Endometrium (tissue), 2 donors: ENCODE results near the gene RALGAPA1.
"Not testable (repeated sequence)": the region's sequence is repeated elsewhere in the genome, so short reads cannot be mapped to it uniquely, and the experiment has no call there.

ENCODE experiments used
- FAIRE-seq: peaks from 2 replicates; lab custom pipeline; 2012; peaks lifted over from hg19 to GRCh38; lab: Jason Lieb, UNC
- donor health status: control.
- donor health status: control.

The RALGAPA1 gene

DNA sequence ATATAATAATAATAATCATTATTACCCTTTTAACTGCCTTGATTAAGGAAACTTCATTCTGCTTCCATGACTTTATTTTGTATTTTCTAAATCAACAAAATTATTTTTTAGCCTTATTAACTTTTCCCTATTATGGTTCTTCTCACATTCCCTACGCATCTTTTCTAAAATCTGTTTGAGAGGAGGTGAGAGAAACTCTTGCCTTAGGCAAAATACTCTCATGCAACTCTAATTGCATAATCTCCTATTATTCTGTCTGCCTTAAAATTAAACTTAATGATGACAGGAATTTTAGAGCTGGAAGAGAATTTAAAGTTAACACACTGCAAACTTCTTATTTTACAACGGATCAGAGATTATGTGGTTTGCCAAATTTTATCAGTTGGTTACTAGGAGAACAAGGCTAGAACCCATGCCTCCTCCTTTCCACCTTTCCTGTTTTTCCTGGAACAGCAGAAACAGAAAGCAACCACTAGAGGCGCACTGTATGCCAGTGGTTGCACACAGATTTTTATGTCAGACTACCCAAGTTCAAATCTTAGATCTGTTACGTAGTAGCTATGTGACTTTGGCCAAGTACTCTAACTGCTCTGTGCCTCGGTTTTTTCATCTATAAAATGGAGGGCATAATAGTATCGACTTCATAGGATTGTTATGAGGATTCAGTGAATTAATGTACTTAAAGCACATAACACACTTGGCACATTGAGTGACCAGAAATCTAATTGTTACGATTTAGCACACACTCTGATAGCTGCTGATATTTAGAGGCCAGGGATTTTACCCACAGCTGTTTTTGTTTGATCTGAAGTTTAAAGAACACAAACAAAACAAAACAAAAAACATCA, 12.7 kb upstream of the RALGAPA1 start:
- no peak for FAIRE-seq

DNA sequence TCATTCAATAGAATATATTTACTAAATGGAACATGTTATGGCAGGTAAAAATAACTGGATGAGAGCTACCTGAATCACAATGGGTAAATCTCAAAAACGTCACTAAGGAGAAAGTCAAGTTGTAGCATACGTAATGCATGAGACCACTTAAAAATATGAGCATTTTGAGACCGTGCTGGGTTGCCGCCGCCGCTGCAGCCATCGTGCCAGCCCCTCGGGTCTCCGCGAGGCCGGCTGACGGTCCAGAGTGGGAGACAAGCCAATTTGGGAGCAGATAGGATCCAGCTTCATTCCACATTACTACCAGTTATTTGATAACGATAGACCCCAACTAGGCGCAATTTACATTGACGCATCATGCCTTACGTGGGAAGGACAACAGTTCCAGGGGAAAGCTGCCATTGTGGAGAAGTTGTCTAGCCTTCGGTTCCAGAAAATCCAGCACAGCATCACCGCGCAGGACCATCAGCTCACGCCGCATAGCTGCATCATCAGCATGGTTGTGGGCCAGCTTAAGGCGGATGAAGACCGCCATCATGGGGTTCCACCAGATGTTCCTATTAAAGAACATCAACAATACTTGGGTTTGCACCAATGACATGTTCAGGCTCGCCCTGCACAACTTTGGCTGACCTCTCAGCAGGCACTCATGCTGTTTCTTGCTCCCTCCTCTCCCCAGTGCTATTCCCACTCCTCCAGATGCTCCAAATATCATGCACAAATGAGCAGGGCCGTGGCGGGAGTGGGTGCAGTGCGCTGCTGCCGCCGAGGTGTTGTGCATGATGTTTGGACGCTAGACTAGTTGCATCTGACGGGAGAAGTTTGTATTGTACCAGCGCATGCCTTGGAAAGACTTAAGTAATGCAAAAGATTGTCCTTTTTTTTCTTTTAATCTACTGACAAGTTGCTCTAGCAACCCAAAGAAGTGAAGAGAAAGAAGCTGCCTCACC, 10.8 kb upstream of the RALGAPA1 start:
- FAIRE-seq = no peak

DNA sequence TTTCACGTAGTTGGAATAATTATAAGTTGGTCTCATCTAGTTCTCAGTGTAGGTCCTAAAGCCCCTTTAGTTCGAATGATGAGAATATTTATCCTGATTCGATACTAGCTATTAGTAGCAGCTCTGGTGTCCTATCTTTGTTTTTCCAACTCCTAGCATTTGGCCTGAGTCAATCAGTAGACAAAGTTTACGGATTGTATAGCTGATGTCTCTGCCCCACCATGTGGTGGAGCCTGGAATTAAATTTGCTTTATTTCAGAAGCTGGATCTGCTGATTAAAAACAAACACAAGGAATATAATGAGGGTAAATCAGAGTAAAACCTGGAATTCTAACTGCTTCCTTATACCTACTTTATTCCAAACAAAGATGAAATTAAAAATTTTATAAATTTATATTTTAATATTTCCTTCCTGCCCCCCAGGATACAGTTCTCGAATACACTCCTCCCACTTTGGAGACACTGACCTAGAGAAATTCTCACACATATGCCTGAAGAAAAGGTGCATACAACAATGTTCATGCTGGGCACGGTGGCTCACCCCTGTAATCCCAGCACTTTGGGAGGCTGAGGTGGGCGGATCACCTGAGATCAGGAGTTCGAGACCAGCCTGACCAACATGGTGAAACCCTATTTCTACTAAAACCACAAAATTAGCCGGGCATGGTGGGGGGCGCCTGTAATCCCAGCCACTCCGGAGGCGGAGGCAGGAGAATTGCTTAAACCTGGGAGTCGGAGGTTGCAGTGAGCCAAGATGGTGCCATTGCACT, 9.4 kb upstream of the RALGAPA1 start:
- FAIRE-seq = no peak

DNA sequence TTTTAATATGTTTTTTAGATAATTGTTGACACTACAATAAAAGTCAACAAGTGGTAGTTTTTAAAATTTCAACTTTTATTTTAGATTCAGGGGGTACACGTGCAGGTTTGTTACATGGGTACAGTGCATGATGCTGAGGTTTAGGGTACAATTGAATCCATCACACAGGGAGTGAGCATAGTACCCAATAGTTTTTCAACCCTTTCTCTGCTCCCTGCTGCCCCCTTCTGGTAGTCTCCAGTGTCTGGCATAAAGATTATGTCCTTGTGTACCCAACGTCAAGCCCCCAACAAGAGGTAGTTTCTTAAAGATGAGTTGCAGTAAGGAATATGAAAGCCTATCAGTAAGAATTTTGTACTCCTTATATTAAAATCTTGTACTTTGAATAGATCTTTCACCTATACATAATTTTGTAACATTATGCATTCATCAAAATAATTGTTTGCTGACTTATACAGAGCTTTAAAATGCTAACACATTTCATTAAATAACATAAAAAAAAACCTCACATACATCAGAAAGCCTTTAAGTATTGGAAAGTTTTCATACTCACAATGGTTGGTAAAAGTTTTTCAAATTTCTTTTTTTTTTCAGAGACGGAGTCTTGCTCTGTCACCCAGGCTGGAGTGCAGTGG, 5.4 kb upstream of the RALGAPA1 start:
- FAIRE-seq = no peak

DNA sequence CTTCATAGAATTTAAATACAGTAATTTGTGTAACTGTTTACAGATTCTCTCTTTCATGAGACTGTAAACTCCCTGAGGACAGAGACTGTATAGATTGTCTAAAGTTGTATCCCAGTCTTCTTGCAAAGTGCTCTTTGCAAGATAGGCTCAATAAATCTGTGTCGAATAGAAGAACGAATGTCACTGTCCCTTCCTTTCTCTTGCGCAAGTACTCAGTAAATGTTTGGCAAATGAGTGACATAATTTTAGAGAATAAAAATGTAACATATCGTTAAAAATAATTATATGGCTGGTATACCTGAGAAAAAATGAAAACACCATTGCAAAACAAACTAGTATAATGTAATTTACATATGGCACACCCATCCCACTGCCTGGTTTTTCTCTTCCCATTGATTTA, 1.9 kb upstream of the RALGAPA1 start:
- FAIRE-seq = no peak

DNA sequence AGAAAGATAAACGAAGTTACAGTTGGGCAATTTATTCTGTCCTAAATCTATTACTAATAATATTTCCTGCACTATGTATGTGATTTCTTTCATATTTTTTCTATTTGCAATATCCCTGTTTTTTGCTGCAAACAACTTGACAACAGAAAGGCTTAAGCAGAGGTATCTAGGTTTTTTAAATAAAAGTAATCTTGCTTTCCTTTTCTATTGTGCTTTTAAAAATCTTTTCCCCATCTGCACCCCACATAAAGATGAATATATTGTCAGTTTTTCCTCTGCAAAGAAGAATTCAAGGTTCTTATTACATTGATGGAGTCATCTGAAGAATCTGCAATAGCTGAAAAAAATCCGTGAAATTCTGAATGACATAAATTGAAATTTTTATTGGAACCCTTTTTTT, 502 bp upstream of the RALGAPA1 start:
- FAIRE-seq = no peak

DNA sequence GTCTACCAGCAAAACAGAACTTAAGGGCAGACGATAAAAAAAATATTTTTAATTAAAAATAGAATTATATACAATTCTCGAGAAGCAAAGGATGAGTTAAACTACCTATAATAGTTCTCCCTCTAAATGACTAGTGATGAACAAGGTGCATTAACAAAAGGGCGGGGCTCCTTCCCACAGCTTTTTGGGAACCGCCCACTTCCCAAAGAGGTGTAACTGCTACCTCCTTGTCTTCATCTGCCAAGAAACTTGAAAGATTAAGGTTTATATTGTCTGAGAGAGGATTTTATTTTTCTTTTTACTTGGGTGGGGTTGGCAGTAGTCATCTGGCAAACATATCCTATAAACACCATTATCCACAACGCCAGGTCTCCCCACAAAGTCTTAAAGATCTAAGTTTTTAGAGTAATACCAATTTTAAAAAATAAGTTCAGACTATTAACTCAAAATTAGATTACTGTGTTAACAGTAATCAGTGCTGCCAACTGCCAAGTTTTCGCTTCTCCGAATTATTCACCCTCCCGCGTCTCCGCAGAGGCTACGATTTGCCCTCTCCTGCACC, 938 bp downstream of the RALGAPA1 start:
- FAIRE-seq = no peak

DNA sequence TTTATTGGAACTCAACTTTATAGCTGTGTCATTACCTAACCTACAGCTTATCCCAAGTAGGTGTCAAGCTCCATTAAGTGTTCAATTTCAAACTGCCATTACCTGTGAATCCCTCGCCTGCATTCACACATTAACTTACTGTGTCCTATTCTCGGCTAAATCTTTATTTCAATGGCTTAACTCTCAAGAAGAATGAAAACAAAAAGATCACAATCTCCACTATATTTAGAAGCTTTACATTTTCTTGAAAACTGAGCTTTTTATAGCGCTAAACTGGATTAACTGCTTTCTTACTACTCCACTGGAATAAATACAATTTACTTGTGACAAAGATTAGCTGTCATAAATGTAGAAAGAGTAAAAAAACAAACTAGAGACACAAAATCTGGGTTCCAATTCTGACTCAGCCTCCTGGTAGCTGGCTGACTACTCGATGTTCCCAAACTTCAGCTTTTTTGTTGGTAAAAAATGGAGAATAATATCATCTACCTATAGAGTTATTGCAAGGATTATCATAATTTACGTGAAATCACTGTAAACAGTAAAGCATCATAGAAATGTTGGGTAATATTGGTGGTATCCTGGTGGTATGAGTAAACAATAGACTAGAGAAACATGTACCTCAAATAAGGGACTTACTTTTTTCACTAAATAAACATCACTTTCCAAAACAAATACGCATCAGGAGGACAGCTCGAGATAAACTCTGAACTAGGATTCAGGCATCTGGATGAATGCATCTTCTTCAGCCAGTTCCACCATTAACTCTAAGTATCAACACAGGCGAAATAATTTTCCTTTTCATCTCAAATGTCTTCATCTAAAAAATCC, 1.7 kb downstream of the RALGAPA1 start:
- FAIRE-seq = no peak

DNA sequence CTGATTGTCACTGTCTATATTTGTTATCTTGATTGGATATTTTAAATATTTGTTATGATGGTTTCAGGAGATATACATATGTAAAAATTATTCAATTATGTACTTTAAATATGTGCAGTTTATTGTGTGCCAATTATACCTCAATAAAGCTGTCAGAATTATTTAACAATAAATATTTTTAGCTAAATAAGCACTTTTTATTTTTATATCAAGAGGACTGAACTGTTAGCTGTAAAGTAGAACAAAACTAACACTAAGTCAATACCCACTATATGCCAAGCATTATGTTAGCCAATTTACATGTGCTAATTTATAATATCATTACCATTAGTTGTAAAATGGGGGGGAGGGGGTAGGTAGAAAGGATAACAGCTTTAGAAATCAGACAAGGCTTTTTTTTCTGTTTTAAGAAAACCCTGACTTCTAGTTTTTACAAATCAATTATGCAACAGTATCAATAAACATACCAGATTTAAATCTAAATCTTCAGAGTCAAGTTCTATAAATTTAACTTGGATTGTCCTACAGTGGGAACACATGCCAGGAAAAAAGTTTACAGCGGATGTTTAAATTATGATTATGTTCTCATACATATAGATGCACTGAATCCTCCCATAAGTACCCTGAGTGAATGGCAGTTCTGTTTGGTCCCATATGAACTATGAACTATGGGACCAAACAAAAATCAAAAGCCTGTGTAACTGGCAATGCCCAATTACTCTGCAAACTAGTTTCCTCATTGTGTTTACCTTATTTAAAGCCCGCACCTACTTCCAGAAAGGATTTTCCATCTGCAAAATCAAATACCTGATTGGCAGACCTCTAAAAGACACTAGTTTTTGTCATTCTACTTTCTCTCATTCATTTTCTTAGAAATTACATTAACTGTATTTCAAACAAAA, 2.8 kb downstream of the RALGAPA1 start:
- FAIRE-seq = no peak

DNA sequence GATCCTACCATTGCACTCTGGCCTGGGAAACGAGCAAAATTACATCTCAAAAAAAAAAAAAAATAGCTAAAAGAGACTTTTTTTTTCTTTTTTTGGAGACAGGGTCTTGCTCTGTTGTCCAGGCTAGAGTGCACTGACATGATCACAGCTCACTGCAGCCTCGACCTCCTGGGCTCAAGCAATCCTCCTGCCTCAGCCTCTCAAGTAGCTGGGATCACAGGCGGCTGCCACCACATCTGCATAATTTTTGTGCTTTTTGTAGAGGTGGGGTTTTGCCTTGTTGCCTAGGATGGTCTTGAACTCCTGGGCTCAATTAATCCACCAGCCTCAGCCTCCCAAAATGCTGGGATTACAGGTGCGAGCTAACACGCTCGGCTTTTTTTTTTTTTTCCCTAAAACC, 11.3 kb downstream of the RALGAPA1 start:
- FAIRE-seq = no peak

DNA sequence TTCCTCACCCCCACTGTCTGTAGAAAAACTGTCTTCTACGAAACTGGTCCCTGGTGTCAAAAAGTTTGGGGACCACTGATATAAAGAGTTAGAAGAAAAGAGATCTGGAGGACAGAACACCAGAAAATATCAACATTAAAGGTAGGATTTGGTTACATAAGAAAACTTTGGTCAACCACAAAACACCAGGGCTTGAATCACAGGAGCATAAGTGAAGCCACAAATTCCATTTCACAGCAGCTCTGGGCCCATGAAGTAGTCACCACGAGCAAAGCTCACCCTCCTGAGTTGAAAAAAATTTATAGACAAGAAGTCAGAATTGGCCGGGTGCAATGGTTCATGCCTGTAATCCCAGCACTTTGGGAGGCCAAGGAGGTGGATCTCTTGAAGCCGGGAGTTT, 19.4 kb downstream of the RALGAPA1 start:
- no peak for FAIRE-seq

DNA sequence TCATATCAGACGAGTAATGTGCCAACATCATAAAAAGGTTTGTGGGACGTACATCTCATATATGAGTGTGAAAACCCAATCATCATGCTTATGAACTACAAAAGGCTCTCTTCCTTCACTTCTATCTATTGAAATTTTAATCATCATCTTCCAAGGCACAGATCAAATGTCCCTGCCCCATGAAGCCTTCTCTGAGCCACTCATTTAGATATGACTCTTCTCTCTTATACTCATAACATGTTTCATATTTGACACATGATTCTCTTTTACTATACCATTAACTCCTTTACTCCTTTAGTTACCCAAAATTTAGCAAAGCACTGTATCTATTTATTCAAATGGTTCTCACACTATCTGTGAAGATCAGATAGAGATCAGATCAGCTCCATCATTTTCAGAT, 22.2 kb downstream of the RALGAPA1 start:
- FAIRE-seq = no peak

DNA sequence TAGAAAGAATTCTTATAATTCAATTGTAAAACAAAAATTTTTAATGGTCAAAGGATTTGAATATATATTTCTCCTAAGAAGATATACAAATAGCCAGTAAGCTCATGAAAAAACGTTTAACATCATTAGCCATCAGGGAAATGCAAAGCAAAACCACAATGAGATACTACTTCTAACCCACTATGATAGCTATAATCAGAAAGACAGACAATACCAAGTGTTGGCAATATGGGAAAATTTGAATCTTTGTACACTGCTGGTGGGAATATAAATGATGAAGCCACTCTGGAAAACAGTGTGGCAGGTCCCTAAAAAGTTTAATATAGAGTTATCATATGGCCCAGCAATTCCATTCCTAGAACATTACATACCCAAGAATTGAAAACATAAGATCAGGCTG, 25.4 kb downstream of the RALGAPA1 start:
- FAIRE-seq = no peak

DNA sequence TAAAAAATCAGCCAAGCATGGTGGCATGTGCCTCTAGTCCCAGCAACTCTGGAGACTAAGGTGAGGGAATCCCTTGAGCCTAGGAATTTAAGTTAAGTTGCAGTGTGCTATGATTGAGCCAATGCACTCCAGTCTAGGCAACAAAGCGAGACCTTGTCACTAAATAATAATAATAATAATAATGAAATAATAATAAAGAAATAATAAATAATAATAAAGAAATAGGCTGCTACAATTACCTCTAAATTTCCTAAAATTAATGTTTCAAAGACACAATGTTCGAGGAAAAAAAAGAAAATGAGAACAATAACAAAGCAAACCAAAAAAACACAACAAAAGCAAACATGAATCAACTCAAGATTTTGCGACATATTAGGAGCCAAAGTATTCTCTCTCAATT, 29.7 kb downstream of the RALGAPA1 start:
- no peak for FAIRE-seq

DNA sequence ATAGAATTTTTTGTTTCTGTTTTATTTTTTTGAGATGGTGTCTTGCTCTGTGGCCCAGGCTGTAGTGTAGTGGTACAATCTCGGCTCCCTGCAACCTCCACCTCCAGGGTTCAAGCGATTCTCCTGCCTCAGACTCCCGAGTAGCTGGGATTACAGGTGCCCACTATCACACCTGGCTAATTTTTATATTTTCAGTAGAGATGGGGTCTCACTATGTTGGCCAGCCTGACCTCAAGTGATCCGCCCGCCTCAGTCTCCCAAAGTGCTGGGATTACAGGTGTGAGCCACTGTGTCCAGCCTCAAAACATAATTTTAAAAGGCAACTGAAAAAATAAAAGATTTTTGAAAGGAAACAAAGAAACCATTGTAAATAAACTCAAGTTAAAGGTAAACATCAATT, 31.5 kb downstream of the RALGAPA1 start:
- FAIRE-seq = not testable (repeated sequence)

DNA sequence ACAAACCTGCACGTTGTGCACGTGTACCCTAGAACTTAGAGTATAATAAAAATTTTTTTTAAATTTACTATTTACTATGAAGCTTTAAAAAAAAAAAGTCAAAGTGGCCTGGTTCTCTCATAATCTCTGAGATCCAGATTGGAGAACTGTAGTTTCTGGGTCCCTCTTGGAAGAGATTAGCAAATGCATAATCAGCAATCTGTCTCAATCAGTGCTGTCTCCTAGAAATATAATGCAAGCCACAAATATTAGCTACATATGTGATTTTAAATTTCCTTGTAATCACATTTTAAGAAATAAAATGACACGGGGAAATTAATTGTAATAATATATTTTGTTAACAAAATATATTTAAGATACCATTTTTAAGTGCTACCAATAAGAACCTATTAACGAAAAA, 32.3 kb downstream of the RALGAPA1 start:
- peak; percentile 26 for FAIRE-seq

DNA sequence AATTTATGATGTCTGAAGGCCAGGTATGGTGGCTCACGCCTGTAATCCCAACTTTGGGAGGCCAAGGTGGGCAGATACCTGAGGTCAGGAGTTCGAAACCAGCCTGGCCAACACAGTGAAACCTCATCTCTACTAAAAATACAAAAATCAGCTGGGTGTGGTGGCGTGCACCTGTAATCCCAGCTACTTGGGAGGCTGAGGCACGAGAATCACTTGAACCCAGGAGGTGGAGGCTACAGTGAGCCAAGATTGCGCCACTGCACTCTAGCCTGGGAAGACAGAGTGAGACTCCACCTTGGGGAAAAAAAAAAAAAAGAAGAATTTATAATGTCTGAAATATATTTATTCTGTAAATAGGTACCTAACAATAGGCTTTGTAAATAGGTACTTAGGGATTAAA, 33.0 kb downstream of the RALGAPA1 start:
- not testable (repeated sequence) for FAIRE-seq

DNA sequence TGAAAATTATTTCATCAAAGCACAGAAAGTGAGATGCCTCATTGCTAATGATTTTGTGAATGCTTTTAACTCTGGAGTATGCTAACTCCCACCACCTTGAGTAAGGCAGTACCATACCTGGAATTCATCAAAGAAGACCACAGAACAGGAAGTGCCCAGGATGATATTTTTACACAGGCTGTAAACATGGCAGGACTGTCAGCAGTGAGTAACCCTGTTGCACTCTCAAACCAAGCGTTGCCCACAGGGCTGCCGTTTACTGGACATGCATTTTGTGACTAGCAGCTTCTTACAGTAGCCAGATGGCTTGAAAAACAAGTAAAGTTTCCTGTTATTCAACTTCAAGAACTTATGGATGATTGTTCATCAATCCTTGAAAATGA, 42.4 kb downstream of the RALGAPA1 start:
- no peak for FAIRE-seq

DNA sequence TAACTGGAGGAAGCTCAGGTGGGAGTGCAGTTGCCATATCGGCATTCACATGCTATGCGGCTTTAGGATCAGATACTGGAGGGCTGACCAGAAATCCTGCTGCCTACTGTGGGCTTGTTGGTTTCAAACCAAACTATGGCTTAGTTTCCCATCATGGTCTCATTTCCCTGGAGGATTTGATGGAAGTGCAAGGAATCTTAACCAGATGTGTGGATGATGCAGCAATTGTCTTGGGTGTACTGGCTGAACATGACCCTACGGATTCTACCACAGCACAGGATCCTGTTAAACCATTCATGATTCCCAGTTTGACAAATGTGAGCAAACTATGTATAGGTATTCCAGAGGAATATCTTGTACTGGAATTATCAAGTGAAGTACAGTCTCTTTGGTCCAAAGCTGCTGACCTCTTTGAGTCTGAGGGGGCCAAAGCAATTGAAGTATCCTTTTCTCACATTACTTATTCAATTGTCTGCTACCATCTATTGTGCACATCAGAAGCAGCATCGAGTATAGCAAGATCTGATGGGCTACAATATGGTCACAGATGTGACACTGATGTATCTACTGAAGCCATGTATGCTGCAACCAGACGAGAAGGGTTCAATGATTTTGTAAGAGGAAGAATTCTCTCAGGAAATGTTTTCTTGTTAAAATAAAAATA, 42.9 kb downstream of the RALGAPA1 start:
- no peak for FAIRE-seq
